T-cell (primary cell): ENCODE results near the gene PROSER3. TPM values are rescaled to one million over a fixed set of nuclear protein-coding genes. Genes with fewer than 3 reads are reported as not detected.

Source experiments
- ATAC-seq, 4 experiments: fragments of 200-7000 bp in 3 of 4; fragments of 150-1000 bp in 1 of 4; cut with Tn5 transposase; replicated peaks in 1 of 4; 1 replicate in 3 of 4; 2 replicates in 1 of 4; pipeline ENCODE4 v1.10.0; 2021; ENCODE audit warnings: moderate library complexity in 3 of 4, mild to moderate bottlenecking in 2 of 4, moderate number of reproducible peaks in 1 of 4
- CTCF ChIA-PET, 2 donors: fragments of 300-600 bp; sonication (Branson Sonifier 250); formaldehyde crosslinking; loops; one replicate each; lab custom pipeline; 2022; ENCODE audit warnings: antibody characterized with exemption in 2 of 2; lab: Charles Lee
- POLR2A ChIA-PET, 2 donors: fragments of 300-600 bp; sonication (Branson Sonifier 250); formaldehyde crosslinking; loops; one replicate each; lab custom pipeline; 2022; ENCODE audit warnings: antibody characterized with exemption in 2 of 2; lab: Charles Lee
- DNase-seq, 35 experiments: peaks; one replicate each; pipeline versions ENCODE4 v3.0.0 to v3.0.0-alpha.2; 2013 to 2023
- H3K27ac ChIP-seq: one replicate; pipeline ENCODE4 v1.5.1; 2013; ENCODE audit warnings: low read length
- H3K27me3 ChIP-seq, 2 experiments: replicated peaks in 1 of 2; 1 replicate in 1 of 2; 2 replicates in 1 of 2; pipeline versions ENCODE4 v1.6.1 to v1.7.0; 2013; ENCODE audit warnings: low read length in 1 of 2, mixed read lengths in 1 of 2; ENCODE audit not compliant: control insufficient read depth in 2 of 2, insufficient read depth in 2 of 2; ENCODE audit errors: extremely low read depth in 1 of 2
- H3K36me3 ChIP-seq, 2 donors: 1 replicate in 1 of 2; 2 replicates in 1 of 2; pipeline versions ENCODE4 v1.6.1 to v1.7.0; 2013; ENCODE audit warnings: low read length in 1 of 2; ENCODE audit not compliant: control insufficient read depth in 2 of 2, insufficient read depth in 1 of 2; ENCODE audit errors: extremely low read depth in 1 of 2
- H3K4me1 ChIP-seq, 2 experiments: 1 replicate in 1 of 2; 2 replicates in 1 of 2; pipeline versions ENCODE4 v1.6.1 to v1.7.0; 2013; ENCODE audit warnings: low read length in 2 of 2, mixed read lengths in 1 of 2; ENCODE audit not compliant: insufficient read depth in 2 of 2, control insufficient read depth in 1 of 2; ENCODE audit errors: extremely low read depth in 1 of 2
- H3K4me3 ChIP-seq, 2 donors: 1 replicate in 1 of 2; 2 replicates in 1 of 2; pipeline versions ENCODE4 v1.5.1 to v1.7.0; 2013; ENCODE audit warnings: mild to moderate bottlenecking in 2 of 2, low read length in 1 of 2, moderate library complexity in 1 of 2; ENCODE audit not compliant: control insufficient read depth in 1 of 2; ENCODE audit errors: extremely low read depth in 1 of 2
- H3K9me3 ChIP-seq: 2 replicates; pipeline ENCODE4 v1.7.0; 2013
- H3K27ac Mint-ChIP-seq, 2 donors: one replicate each; pipeline ENCODE4 v1.8.0; 2020 to 2021; ENCODE audit warnings: mild to moderate bottlenecking in 2 of 2, mixed read lengths in 2 of 2
- H3K27me3 Mint-ChIP-seq, 2 donors: one replicate each; pipeline ENCODE4 v1.8.0; 2021 to 2022; ENCODE audit warnings: mixed read lengths in 2 of 2
- H3K36me3 Mint-ChIP-seq: one replicate; pipeline ENCODE4 v1.8.0; 2021; ENCODE audit warnings: mixed read lengths
- H3K4me1 Mint-ChIP-seq, 3 donors: one replicate each; pipeline ENCODE4 v1.8.0; 2020 to 2022; ENCODE audit warnings: mixed read lengths in 3 of 3, mild to moderate bottlenecking in 1 of 3
- H3K4me3 Mint-ChIP-seq, 3 donors: one replicate each; pipeline ENCODE4 v1.8.0; 2020 to 2022; ENCODE audit warnings: mild to moderate bottlenecking in 3 of 3, mixed read lengths in 3 of 3, moderate library complexity in 3 of 3
- H3K9me3 Mint-ChIP-seq, 3 donors: one replicate each; pipeline ENCODE4 v1.8.0; 2020 to 2022; ENCODE audit warnings: mixed read lengths in 3 of 3
- WGBS: methylation state at CpG from one replicate; pipeline ENCODE4 v1.1.5; 2013; ENCODE audit warnings: missing lambda C conversion rate; ENCODE audit not compliant: insufficient coverage; 5-methylcytosine and 5-hydroxymethylcytosine counted together
- total RNA-seq, 35 experiments: library from RNA in 6 of 35; stranded (reverse) in 6 of 35; fragments of 120-200 nt in 1 of 35; gene quantifications; one replicate each; pipeline versions ENCODE4 v1.2.1 to v1.2.4 and lab custom pipeline; 2013 to 2026

Gene PROSER3
- total RNA-seq, 5 donors from 2014 or later (not counting 1 experiment from before 2014, with no cell fraction given), result 31.3 to 52.1 (median 47.8) TPM

DNA sequence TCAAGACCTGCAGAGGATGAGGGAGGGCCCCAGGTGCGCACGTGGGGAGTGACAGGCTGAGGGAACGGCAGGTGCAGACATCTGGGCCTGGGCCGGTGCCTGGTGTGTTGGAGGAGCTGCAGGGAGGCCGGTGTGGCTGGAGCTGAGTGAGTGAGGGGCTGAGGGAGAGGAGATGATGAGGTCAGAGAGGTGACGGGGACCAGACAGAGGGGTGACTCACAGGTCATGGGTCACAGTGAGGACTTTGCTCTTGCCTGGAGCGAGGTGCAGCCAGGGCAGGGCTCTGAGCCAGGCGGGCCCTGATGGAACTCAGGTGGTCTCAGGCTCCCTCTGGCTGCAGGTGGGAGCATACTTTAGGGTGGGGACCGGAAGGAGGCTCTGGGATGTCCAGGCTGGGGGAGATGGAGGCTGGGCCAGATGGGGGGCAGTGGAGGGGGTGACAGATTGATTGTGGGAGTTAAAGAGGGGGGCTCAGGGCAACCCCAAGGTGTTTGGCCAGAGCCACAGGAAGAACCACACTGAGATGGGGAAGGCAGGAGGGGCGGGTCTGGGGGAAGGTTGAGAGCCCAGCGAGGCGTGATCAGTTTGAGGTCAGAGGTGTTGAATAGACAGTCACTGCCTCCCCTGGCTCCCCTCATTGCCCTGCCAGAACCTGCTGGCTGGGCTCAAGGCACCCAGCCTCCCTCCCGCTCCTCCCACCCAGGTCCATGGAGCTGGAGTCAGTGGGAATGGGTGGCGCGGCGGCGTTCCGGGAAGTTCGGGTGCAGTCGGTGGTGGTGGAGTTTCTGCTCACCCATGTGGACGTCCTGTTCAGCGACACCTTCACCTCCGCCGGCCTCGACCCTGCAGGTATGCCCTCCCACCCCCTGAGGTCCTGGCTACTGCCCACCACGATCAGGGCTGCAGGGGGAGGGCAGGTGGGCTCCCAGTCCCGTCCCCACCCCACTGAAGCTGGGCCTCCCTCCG lies 25.8 kb downstream of the PROSER3 start:
- POLR2A ChIA-PET, result no interaction called here
- WGBS, result 91% methylated on average over 22 of the region's 28 CpGs
- Histone ChIP-seq H3K27me3 (no peaks in the 10 kb centered on the region), H3K36me3 (peaks cover 0 to 14% of the 10 kb centered on the region in 2 donors), H3K27ac (no peak overlapping the region), H3K4me3 (no peak overlapping the region), H3K4me1 (no peaks in the 10 kb centered on the region), H3K9me3 (no peaks in the 10 kb centered on the region)
- DNase-seq (no peak), ATAC-seq (no peak)
- no peak overlapping the region for H3K4me3 Mint-ChIP-seq
- H3K36me3 Mint-ChIP-seq, result peaks cover 13% of the 10 kb centered on the region
- no peaks in the 10 kb centered on the region for H3K4me1 Mint-ChIP-seq
- no peak overlapping the region for H3K27ac Mint-ChIP-seq
- H3K9me3 Mint-ChIP-seq, result no peaks in the 10 kb centered on the region
- no peaks in the 10 kb centered on the region for H3K27me3 Mint-ChIP-seq
- CTCF ChIA-PET, result interaction anchor here in 1 of 2 donors (0.6 kb wide), 1 partner anchor 142 kb away, joined by 3 read pairs; no protein-coding TSS in a partner anchor

DNA sequence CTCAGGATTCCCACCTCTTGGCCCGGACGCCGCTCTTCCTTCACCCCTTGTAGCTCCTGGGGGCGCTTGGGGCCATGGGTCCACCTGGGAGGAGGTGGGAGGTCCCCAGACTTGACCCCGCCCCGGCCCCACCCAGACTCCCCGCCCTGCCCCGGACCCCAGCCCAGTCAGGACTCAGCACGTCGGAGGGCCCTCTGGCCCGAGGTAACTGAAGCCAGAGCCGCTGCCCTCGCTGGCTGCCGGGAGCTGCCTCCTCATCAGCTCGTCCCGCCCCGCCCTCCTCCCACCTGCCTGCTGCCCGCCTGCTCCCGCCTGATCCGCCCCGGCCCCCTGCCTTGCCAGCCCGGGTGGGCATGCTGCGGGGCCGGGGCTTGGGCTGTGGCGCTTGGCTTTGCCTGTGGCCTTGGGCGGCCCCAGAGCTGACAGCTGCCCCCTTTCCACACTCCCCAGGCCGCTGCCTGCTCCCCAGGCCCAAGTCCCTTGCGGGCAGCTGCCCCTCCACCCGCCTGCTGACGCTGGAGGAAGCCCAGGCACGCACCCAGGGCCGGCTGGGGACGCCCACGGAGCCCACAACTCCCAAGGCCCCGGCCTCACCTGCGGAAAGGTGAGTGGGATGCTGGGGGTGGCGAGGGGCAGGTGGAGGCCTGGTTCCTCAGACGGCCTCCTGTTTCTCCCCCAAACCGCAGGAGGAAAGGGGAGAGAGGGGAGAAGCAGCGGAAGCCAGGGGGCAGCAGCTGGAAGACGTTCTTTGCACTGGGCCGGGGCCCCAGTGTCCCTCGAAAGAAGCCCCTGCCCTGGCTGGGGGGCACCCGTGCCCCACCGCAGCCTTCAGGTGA lies 26.7 kb downstream of the PROSER3 start:
- no peak overlapping the region for H3K4me3 Mint-ChIP-seq
- DNase-seq (no peak), ATAC-seq (no peak)
- no peak overlapping the region for H3K27ac Mint-ChIP-seq
- H3K9me3 Mint-ChIP-seq, result no peaks in the 10 kb centered on the region
- no peaks in the 10 kb centered on the region for H3K27me3 ChIP-seq
- no peaks in the 10 kb centered on the region for H3K27me3 Mint-ChIP-seq
- H3K4me1 ChIP-seq, result no peaks in the 10 kb centered on the region
- CTCF ChIA-PET, result interaction anchor here in 1 of 2 donors (0.6 kb wide), 1 partner anchor 141 kb away, joined by 3 read pairs; no protein-coding TSS in a partner anchor
- POLR2A ChIA-PET, result no interaction called here
- peaks cover 0 to 14% of the 10 kb centered on the region in 2 donors for H3K36me3 ChIP-seq
- H3K27ac ChIP-seq, result no peak overlapping the region
- H3K4me1 Mint-ChIP-seq, result no peaks in the 10 kb centered on the region
- H3K36me3 Mint-ChIP-seq, result peaks cover 9% of the 10 kb centered on the region
- H3K4me3 ChIP-seq, result no peak overlapping the region
- no peaks in the 10 kb centered on the region for H3K9me3 ChIP-seq
- WGBS, result 93% methylated on average over 26 of the region's 45 CpGs

DNA sequence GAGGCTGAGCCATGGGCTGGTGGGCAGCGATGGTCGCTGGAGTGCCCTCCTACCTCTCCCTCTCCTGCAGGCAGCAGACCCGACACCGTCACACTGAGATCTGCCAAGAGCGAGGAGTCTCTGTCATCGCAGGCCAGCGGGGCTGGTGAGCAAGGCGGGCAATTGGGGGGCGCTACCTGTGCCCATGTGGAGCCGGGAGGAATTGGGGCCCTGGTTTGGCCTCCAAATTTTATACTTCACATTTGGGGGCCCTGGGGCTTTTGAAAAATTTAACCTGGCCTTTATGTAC lies 27.3 kb downstream of the PROSER3 start:
- no peak overlapping the region for H3K4me3 Mint-ChIP-seq
- no peaks in the 10 kb centered on the region for H3K4me1 Mint-ChIP-seq
- H3K36me3 Mint-ChIP-seq, result peaks cover 9% of the 10 kb centered on the region
- CTCF ChIA-PET, result no interaction called here
- Histone ChIP-seq H3K27me3 (peaks cover 0 to 3% of the 10 kb centered on the region in 2 experiments), H3K36me3 (peaks cover 0 to 11% of the 10 kb centered on the region in 2 donors), H3K9me3 (no peaks in the 10 kb centered on the region), H3K27ac (no peak overlapping the region), H3K4me1 (no peaks in the 10 kb centered on the region), H3K4me3 (no peak overlapping the region)
- 98% methylated on average over 9 of the region's 10 CpGs for WGBS
- POLR2A ChIA-PET, result no interaction called here
- ATAC-seq (no peak), DNase-seq (no peak)
- H3K9me3 Mint-ChIP-seq, result no peaks in the 10 kb centered on the region
- no peak overlapping the region for H3K27ac Mint-ChIP-seq
- no peaks in the 10 kb centered on the region for H3K27me3 Mint-ChIP-seq

- DNase-seq (no peak), ATAC-seq (no peak)
- H3K27me3 ChIP-seq, result peaks cover 0 to 9% of the 10 kb centered on the region in 2 experiments
- H3K4me3 ChIP-seq, result no peak overlapping the region
- H3K9me3 Mint-ChIP-seq, result no peaks in the 10 kb centered on the region
- no peaks in the 10 kb centered on the region for H3K4me1 Mint-ChIP-seq
- no peaks in the 10 kb centered on the region for H3K9me3 ChIP-seq
- ChIA-PET CTCF (interaction anchor here in 1 of 2 donors (0.5 kb wide), 1 partner anchor 269 kb away, joined by 3 read pairs; no protein-coding TSS in a partner anchor), POLR2A (no interaction called here)
- H3K27me3 Mint-ChIP-seq, result no peaks in the 10 kb centered on the region
- H3K4me3 Mint-ChIP-seq, result no peak overlapping the region
- no peak overlapping the region for H3K27ac Mint-ChIP-seq
- 96% methylated on average over 29 of the region's 31 CpGs for WGBS
- no peaks in the 10 kb centered on the region for H3K4me1 ChIP-seq
- H3K27ac ChIP-seq, result no peak overlapping the region
- H3K36me3 ChIP-seq, result peaks cover 0 to 11% of the 10 kb centered on the region in 2 donors
- peaks cover 4% of the 10 kb centered on the region for H3K36me3 Mint-ChIP-seq
Observed at GRCh38 chr19:35786299-35787160, 28.6 kb downstream of the PROSER3 start.

DNA sequence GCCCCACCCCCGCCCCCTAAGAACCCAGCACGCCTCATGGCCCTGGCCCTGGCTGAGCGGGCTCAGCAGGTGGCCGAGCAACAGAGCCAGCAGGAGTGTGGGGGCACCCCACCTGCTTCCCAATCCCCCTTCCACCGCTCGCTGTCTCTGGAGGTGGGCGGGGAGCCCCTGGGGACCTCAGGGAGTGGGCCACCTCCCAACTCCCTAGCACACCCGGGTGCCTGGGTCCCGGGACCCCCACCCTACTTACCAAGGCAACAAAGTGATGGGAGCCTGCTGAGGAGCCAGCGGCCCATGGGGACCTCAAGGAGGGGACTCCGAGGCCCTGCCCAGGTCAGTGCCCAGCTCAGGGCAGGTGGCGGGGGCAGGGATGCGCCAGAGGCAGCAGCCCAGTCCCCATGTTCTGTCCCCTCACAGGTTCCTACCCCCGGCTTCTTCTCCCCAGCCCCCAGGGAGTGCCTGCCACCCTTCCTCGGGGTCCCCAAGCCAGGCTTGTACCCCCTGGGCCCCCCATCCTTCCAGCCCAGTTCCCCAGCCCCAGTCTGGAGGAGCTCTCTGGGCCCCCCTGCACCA lies 29.3 kb downstream of the PROSER3 start:
- no peaks in the 10 kb centered on the region for H3K27me3 Mint-ChIP-seq
- Histone ChIP-seq H3K4me3 (no peak overlapping the region), H3K27ac (no peak overlapping the region), H3K36me3 (peaks cover 0 to 11% of the 10 kb centered on the region in 2 donors), H3K9me3 (no peaks in the 10 kb centered on the region), H3K27me3 (peaks cover 0 to 17% of the 10 kb centered on the region in 2 experiments), H3K4me1 (no peaks in the 10 kb centered on the region)
- DNase-seq, result no peak
- POLR2A ChIA-PET, result no interaction called here
- no peaks in the 10 kb centered on the region for H3K9me3 Mint-ChIP-seq
- no peaks in the 10 kb centered on the region for H3K4me1 Mint-ChIP-seq
- CTCF ChIA-PET, result no interaction called here
- H3K4me3 Mint-ChIP-seq, result no peak overlapping the region
- H3K36me3 Mint-ChIP-seq, result peaks cover 3% of the 10 kb centered on the region
- 93% methylated on average over 11 of the region's 15 CpGs for WGBS
- ATAC-seq, result no peak
- H3K27ac Mint-ChIP-seq, result no peak overlapping the region
